KMS-11 (cell line): ENCODE data around the gene LAD1.
A peak's percentile ranks its signal among the peaks of the same experiment; 100 is the strongest.

ENCODE experiments used
- H2AFZ ChIP-seq: fragments of 200-600 bp; sonication (generic); 2 replicates; pipeline ENCODE4 v1.6.1; 2016; ENCODE audit warnings: antibody characterized with exemption, mixed run types, low read depth
- H3K27ac ChIP-seq: fragments of 200-600 bp; sonication (generic); 2 replicates; pipeline ENCODE4 v1.6.1; 2016; ENCODE audit warnings: mild to moderate bottlenecking, mixed run types
- H3K27me3 ChIP-seq: fragments of 200-600 bp; sonication (generic); 2 replicates; pipeline ENCODE4 v1.6.1; 2017; ENCODE audit warnings: mild to moderate bottlenecking, low read depth, mixed run types, moderate library complexity; ENCODE audit not compliant: insufficient read depth
- H3K36me3 ChIP-seq: fragments of 200-600 bp; sonication (generic); 2 replicates; pipeline ENCODE4 v1.6.1; 2017; ENCODE audit warnings: mild to moderate bottlenecking, mixed run types; ENCODE audit not compliant: insufficient read depth
- H3K4me1 ChIP-seq: fragments of 200-600 bp; sonication (generic); 2 replicates; pipeline ENCODE4 v1.6.1; 2016; ENCODE audit warnings: mild to moderate bottlenecking, low read depth, mixed run types; ENCODE audit not compliant: poor library complexity, severe bottlenecking
- H3K4me2 ChIP-seq: fragments of 200-600 bp; sonication (generic); 2 replicates; pipeline ENCODE4 v1.7.0; 2016; ENCODE audit warnings: mild to moderate bottlenecking, mixed run types
- H3K4me3 ChIP-seq: fragments of 200-600 bp; sonication (generic); IDR thresholded peaks from 2 replicates; pipeline ENCODE4 v1.6.1; 2017; ENCODE audit warnings: low read depth, low read length, mixed read lengths; ENCODE audit not compliant: insufficient read depth
- H3K79me2 ChIP-seq: fragments of 200-600 bp; sonication (generic); 2 replicates; pipeline ENCODE4 v1.6.1; 2016; ENCODE audit warnings: low read depth, mixed run types; ENCODE audit not compliant: insufficient read depth
- H3K9ac ChIP-seq: fragments of 200-600 bp; sonication (generic); 2 replicates; pipeline ENCODE4 v1.6.1; 2016; ENCODE audit warnings: mild to moderate bottlenecking, mixed run types
- H4K20me1 ChIP-seq: fragments of 200-600 bp; sonication (generic); 2 replicates; pipeline ENCODE4 v1.6.1; 2016; ENCODE audit warnings: mild to moderate bottlenecking, mixed run types; ENCODE audit not compliant: insufficient read depth
- CTCF ChIP-seq: fragments of 200-600 bp; sonication (generic); conservative IDR thresholded peaks from 2 replicates; pipeline ENCODE4 v1.6.1; 2017; ENCODE audit warnings: low read depth, mild to moderate bottlenecking, antibody characterized with exemption, low read length, moderate library complexity, mixed read lengths

The LAD1 gene

DNA sequence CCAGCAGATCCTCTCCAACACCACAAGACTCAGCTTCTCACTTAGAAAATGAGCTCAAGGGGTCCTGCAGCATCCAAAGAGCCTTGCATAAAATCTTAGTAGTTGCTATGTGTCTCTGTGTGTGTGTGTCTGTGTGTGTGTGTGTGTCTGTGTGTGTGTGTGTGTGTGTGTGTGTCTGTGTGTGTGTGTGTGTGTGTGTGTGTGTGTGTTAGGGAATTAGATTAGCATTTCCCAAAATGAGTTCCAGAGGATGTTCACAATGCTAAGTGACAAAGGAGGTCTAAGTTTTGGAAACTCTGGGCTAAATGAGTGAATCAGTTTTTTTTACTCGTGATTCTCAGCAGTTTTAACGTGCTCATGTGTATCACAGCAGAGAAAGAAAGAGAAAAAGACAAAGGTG, 52.1 kb downstream of the LAD1 start:
- Histone ChIP-seq H3K4me1 (peaks cover 6% of the 10 kb centered on the region), H2AFZ (no peak overlapping the region), H3K4me2 (no peak overlapping the region), H4K20me1 (no peaks in the 10 kb centered on the region), H3K9ac (no peak overlapping the region), H3K4me3 (no peak overlapping the region), H3K79me2 (no peaks in the 10 kb centered on the region), H3K27ac (no peak overlapping the region), H3K36me3 (no peaks in the 10 kb centered on the region), H3K27me3 (no peaks in the 10 kb centered on the region; the same call in 1 of the 2 replicates)
- TF ChIP-seq CTCF: no peak

DNA sequence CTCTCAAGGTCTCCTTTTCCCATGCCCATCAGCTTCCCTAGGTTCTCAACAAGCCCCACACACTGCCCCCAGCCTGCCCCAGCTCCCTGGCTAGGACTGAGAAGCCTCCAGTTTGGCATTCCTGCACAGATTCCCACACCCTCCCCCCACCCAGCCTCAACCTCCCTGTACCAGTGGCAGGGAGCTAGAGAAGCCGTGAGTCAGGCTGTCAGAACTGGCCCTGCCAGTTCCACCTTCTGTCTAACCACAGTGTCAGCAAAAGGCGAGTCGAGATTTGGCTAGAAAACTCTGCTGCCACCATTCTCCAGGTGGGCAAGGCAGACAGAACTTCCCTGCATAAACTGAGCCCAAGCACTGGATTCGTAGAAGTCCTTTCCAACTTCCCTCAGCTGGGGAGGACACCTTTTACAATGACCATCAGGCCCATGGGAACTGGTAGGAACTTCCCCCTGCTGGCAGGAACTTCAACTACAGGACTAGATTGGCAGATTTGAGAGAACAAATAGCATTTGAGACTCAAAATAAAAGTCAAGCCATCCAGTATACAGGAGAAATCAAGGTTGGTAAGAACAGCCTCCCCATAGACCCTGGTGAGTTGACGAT, 52.7 kb downstream of the LAD1 start:
- Histone ChIP-seq H3K79me2 (no peaks in the 10 kb centered on the region), H3K9ac (no peak overlapping the region), H3K27me3 (no peaks in the 10 kb centered on the region; the same call in 1 of the 2 replicates), H3K36me3 (no peaks in the 10 kb centered on the region), H3K4me1 (peaks cover 6% of the 10 kb centered on the region), H4K20me1 (no peaks in the 10 kb centered on the region), H3K4me3 (no peak overlapping the region), H3K27ac (no peak overlapping the region), H2AFZ (no peak overlapping the region), H3K4me2 (no peak overlapping the region)
- peak; percentile 90 for TF ChIP-seq CTCF

DNA sequence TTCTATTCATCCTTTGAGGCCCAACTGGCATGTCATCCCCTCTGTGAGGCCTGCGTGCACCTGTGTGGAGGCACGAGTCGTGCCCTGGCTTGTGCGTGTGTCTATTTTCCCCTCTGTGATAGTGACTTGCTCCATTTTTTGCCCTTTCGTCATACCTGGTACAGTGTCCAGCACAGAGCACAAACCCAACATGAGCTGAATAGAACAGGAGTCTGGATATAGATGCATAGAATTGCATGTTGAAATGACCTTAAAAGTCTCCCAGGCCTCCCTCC, 54.1 kb downstream of the LAD1 start:
- Histone ChIP-seq H3K27ac (no peak overlapping the region), H2AFZ (no peak overlapping the region), H3K36me3 (no peaks in the 10 kb centered on the region), H3K27me3 (no peaks in the 10 kb centered on the region), H4K20me1 (no peaks in the 10 kb centered on the region), H3K9ac (no peak overlapping the region), H3K79me2 (no peaks in the 10 kb centered on the region), H3K4me2 (no peak overlapping the region), H3K4me3 (no peak overlapping the region), H3K4me1 (peaks cover under 1% of the 10 kb centered on the region)
- TF ChIP-seq CTCF: no peak

- H3K79me2 ChIP-seq: no peaks in the 10 kb centered on the region
- no peak overlapping the region for H3K9ac ChIP-seq
- no peak for TF ChIP-seq CTCF
- no peaks in the 10 kb centered on the region for H4K20me1 ChIP-seq
- no peaks in the 10 kb centered on the region for H3K4me1 ChIP-seq
- H3K27me3 ChIP-seq: no peaks in the 10 kb centered on the region
- H3K4me2 ChIP-seq: no peak overlapping the region
- H3K27ac ChIP-seq: no peak overlapping the region
- no peak overlapping the region for H3K4me3 ChIP-seq
- no peaks in the 10 kb centered on the region for H3K36me3 ChIP-seq
- no peak overlapping the region for H2AFZ ChIP-seq
These were observed 54.7 kb downstream of the LAD1 start for GRCh38 chr1:201344206-201345080.
